Activated CD4-positive, alpha-beta T cell treated with anti-CD3 and anti-CD28 coated beads, Interleukin-2, amount 10 ng/mL, durations not matched to agents 24 days and 14 days (primary cell): Measurements from ENCODE around the gene RAB30. TPM values are rescaled to one million over a fixed set of nuclear protein-coding genes. Genes with fewer than 3 reads are reported as not detected.
"Not testable (repeated sequence)": the region's sequence is repeated elsewhere in the genome, so short reads cannot be mapped to it uniquely, and the experiment has no call there.

Source experiments
- DNase-seq: peaks from one replicate; pipeline ENCODE4 v3.0.0; 2022
- H3K27ac Mint-ChIP-seq: one replicate; pipeline ENCODE4 v1.8.0; 2022; ENCODE audit warnings: mild to moderate bottlenecking, mixed read lengths
- H3K27me3 Mint-ChIP-seq: one replicate; pipeline ENCODE4 v1.8.0; 2022; ENCODE audit warnings: mixed read lengths
- H3K36me3 Mint-ChIP-seq: one replicate; pipeline ENCODE4 v1.8.0; 2022; ENCODE audit warnings: low read depth, mild to moderate bottlenecking, mixed read lengths
- H3K4me1 Mint-ChIP-seq: one replicate; pipeline ENCODE4 v1.8.0; 2021; ENCODE audit warnings: mixed read lengths
- H3K4me3 Mint-ChIP-seq: one replicate; pipeline ENCODE4 v1.8.0; 2022; ENCODE audit warnings: mild to moderate bottlenecking, moderate library complexity, mixed read lengths
- H3K9me3 Mint-ChIP-seq: one replicate; pipeline ENCODE4 v1.8.0; 2021; ENCODE audit warnings: mixed read lengths
- intact Hi-C: fragments of 100-400 bp; cut with micrococcal nuclease; formaldehyde crosslinking; loops from one replicate; pipeline ENCODE4 v1.15.1; 2023
- total RNA-seq: library from RNA; stranded (reverse); gene quantifications from 2 replicates; pipeline ENCODE4 v1.2.3, GENCODE V29; 2022

Gene RAB30
- total RNA-seq, 1 donor from 2014 or later, result 15.4 TPM

DNA sequence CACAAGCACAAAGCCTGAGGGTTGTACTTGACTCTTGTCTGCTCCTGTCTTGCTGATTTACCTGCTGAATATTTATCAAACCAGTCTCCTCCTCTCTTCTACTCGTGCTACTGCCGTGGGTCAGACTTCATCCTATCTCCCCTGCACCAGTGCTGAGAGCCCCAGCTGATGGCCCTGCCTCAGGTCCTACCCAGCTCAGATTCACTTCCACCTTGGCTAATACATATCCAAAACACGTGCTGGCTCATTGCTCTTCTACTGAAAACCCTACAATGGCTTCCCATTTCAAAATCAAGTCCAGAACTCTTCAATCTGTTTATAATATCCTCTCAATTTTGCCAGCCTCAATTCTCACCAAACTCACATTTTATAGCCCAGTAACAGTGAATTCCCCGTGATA, 48.3 kb downstream of the RAB30 start:
- intact Hi-C loops, result no loop called here
- no peak for DNase-seq
- Mint-ChIP-seq H3K4me3 (no peak overlapping the region), H3K9me3 (no peaks in the 10 kb centered on the region), H3K27me3 (no peaks in the 10 kb centered on the region), H3K36me3 (no peaks in the 10 kb centered on the region), H3K27ac (no peak overlapping the region), H3K4me1 (peaks cover 20% of the 10 kb centered on the region)

DNA sequence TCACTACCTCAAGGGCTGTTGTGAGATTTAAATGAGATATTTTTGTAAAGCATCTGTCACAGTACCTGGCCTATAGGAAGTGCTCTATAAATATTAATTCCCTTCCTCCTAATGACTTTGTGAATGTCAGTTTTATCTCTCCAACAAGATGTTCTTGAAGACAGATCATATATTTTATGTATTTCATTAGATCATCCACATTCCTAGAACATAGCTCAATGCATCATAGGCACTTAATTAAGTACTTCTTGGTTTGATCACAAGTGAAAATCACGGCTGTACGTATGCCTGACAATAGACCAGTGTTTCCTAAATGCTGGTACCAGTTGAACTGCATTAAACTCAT, 49.9 kb downstream of the RAB30 start:
- H3K4me1 Mint-ChIP-seq, result peaks cover 16% of the 10 kb centered on the region
- H3K27ac Mint-ChIP-seq, result no peak overlapping the region
- no peak for DNase-seq
- H3K9me3 Mint-ChIP-seq, result no peaks in the 10 kb centered on the region
- intact Hi-C loops, result no loop called here
- no peak overlapping the region for H3K4me3 Mint-ChIP-seq
- no peaks in the 10 kb centered on the region for H3K36me3 Mint-ChIP-seq
- no peaks in the 10 kb centered on the region for H3K27me3 Mint-ChIP-seq

DNA sequence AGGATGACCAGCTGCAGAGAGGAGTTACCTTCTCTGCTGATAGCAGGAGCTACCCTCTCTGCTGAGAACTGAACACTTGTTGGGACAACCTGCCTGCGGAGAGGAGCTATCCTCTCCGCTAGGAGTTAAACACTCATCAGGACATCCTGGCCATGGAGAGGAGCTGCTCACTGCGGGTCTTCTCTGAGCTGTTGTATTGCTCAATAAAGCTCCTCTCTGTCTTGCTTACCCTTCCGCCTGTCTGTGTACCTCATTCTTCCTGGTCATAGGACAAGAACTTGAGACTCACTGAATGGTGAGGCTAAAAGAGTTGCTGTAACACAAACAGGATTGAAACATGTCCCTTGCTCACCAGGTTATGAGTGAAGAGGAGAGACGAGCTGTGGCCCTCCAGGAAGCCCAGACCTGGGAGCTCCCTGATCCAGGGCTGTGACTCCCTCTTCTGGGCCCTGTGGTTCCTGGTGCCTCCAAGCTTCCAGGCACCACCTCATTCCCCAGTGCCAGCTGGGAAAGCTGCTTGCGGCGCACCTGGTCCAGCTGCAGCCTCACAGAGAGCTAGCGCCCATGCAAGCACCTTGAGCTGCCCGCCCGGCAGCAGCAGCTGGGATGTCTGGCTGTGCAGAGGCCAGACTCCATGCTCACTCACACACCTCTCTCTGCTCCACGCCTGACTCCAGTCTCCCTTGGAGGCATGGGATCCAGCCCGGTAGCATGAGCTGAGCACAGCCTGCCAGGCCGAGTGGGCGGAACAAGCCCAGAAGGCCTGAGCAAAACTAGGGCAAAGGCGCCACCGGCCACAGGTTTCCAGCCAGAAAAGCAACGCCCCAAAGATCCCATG, 50.5 kb downstream of the RAB30 start:
- H3K4me3 Mint-ChIP-seq, result no peak overlapping the region
- H3K4me1 Mint-ChIP-seq, result peaks cover 14% of the 10 kb centered on the region
- no peak for DNase-seq
- no peaks in the 10 kb centered on the region for H3K27me3 Mint-ChIP-seq
- H3K27ac Mint-ChIP-seq, result no peak overlapping the region
- H3K9me3 Mint-ChIP-seq, result no peaks in the 10 kb centered on the region
- intact Hi-C loops, result no loop called here
- H3K36me3 Mint-ChIP-seq, result no peaks in the 10 kb centered on the region

DNA sequence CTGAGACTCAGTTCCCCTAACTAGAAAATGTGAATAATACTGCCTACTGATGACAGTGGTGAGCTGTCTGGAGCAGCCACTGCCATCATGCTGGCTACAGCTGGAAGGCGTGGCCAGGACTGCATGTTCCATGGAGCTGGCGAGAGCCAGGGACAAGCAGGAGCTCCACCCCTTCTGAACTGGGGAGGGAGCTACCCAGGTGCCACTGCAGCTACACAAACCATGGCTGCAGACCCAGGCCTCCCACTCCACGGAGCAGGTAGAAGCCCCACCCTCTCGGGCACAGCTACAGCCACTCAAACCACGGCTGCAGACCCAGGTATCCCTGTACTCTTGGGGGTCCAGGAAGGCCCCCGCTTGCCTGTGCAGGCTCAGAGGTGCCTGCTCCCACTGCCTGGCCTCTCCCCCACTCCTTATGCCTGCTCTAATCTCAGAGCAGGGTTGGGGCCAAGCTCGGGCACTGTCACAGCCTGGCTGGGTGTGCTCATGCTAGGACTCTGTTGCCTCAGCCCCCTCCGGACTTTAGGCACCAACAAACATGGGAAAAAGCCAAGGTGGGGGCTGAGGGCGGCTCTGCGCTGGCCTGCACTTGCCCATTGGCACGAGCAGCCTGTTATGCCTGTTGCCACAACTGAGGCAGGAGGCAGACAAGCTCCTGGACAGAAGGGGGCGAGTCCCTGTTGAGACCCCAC, 51.7 kb downstream of the RAB30 start:
- no peaks in the 10 kb centered on the region for H3K36me3 Mint-ChIP-seq
- H3K4me3 Mint-ChIP-seq, result no peak overlapping the region
- peaks cover 12% of the 10 kb centered on the region for H3K4me1 Mint-ChIP-seq
- DNase-seq, result no peak
- H3K9me3 Mint-ChIP-seq, result peaks cover 4% of the 10 kb centered on the region
- intact Hi-C loops, result no loop called here
- no peak overlapping the region for H3K27ac Mint-ChIP-seq
- H3K27me3 Mint-ChIP-seq, result no peaks in the 10 kb centered on the region

DNA sequence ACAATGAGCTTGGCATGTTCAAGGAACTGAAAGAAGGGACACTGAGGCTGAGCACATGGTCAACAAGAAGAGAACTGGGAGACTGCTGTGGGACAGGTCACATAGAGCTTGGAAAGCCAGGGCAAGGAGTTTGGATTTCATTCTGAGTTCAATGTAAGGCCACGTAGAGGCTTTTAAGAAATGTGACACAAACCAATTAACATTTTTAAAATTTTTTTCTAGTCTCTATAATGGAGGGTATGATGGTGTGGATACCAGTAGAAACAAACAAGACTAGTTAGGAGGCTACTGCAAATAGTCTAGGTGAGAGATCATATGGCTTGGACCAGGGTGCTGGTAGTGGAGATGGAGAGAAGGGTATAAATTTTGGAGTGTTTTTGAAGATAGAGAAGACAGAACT, 56.7 kb downstream of the RAB30 start:
- Mint-ChIP-seq H3K27me3 (no peaks in the 10 kb centered on the region), H3K9me3 (peaks cover 5% of the 10 kb centered on the region), H3K4me3 (no peak overlapping the region), H3K36me3 (no peaks in the 10 kb centered on the region), H3K4me1 (peaks cover 10% of the 10 kb centered on the region), H3K27ac (peak overlapping the region; percentile 18)
- DNase-seq, result no peak
- intact Hi-C loops, result no loop called here

GRCh38 chr11:83012168-83013067, 59.3 kb downstream of the RAB30 start:
- peaks cover 4% of the 10 kb centered on the region for H3K36me3 Mint-ChIP-seq
- H3K4me3 Mint-ChIP-seq, result no peak overlapping the region
- intact Hi-C loops, result no loop called here
- H3K27me3 Mint-ChIP-seq, result no peaks in the 10 kb centered on the region
- H3K27ac Mint-ChIP-seq, result no peak overlapping the region
- H3K9me3 Mint-ChIP-seq, result peaks cover 5% of the 10 kb centered on the region
- H3K4me1 Mint-ChIP-seq, result peaks cover 21% of the 10 kb centered on the region
- DNase-seq, result no peak

- no peak overlapping the region for H3K27ac Mint-ChIP-seq
Measured at GRCh38 chr11:83011333-83012167, 60.1 kb downstream of the RAB30 start.

DNA sequence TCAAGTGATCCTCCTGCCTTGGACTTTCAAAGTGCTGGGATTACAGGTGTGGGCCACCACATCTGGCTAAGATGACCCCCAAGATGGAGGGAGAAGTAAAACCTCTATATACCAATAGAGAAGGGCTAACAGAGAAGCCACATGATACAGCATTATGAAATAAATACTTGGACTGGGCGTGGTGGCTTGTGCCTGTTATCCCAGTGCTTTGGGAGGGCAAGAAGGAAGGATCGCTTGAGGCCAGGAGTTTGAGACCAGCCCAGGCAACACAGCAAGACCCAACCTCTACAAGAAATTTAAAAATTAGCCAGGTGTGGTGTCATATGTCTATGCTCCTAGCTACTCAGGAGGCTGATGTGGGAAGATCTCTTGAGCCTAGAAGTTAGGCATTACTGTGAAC, 61.7 kb downstream of the RAB30 start:
- Mint-ChIP-seq H3K4me3 (no peak overlapping the region), H3K9me3 (peaks cover under 1% of the 10 kb centered on the region), H3K36me3 (peaks cover 4% of the 10 kb centered on the region), H3K27ac (no peak overlapping the region), H3K27me3 (no peaks in the 10 kb centered on the region), H3K4me1 (peaks cover 35% of the 10 kb centered on the region)
- intact Hi-C loops, result loop anchor here (5.0 kb wide), 2 partner anchors 42 to 182 kb away; partner anchors contain the start of gene ANKRD42
- DNase-seq, result no peak

More at GRCh38 chr11:83011333-83012167, 60.1 kb downstream of the RAB30 start:
- DNase-seq, result no peak
- H3K27me3 Mint-ChIP-seq, result no peaks in the 10 kb centered on the region
- peaks cover 4% of the 10 kb centered on the region for H3K36me3 Mint-ChIP-seq
- H3K4me1 Mint-ChIP-seq, result peaks cover 29% of the 10 kb centered on the region
- no peak overlapping the region for H3K4me3 Mint-ChIP-seq
- H3K9me3 Mint-ChIP-seq, result peaks cover 5% of the 10 kb centered on the region
- intact Hi-C loops, result no loop called here

- not testable (repeated sequence) for H3K27ac Mint-ChIP-seq, H3K9me3 Mint-ChIP-seq, DNase-seq, H3K27me3 Mint-ChIP-seq, H3K4me3 Mint-ChIP-seq, H3K36me3 Mint-ChIP-seq
- peaks cover 37% of the 10 kb centered on the region for H3K4me1 Mint-ChIP-seq
- intact Hi-C loops, result loop anchor here (5.0 kb wide), 2 partner anchors 43 to 183 kb away; partner anchors contain the start of gene ANKRD42
Measured at GRCh38 chr11:83009136-83009535, 62.6 kb downstream of the RAB30 start.

GRCh38 chr11:83008581-83008923, 63.1 kb downstream of the RAB30 start:
- intact Hi-C loops, result loop anchor here (5.0 kb wide), 2 partner anchors 44 to 184 kb away; partner anchors contain the start of gene ANKRD42
- DNase-seq, result no peak
- H3K4me3 Mint-ChIP-seq, result no peak overlapping the region
- H3K4me1 Mint-ChIP-seq, result peaks cover 35% of the 10 kb centered on the region
- H3K27ac Mint-ChIP-seq, result no peak overlapping the region
- H3K36me3 Mint-ChIP-seq, result peaks cover 4% of the 10 kb centered on the region
- no peaks in the 10 kb centered on the region for H3K9me3 Mint-ChIP-seq
- H3K27me3 Mint-ChIP-seq, result no peaks in the 10 kb centered on the region

- H3K27ac Mint-ChIP-seq, result no peak overlapping the region
- peaks cover 35% of the 10 kb centered on the region for H3K4me1 Mint-ChIP-seq
- intact Hi-C loops, result loop anchor here (1.0 to 5.0 kb wide), 6 partner anchors 28 to 184 kb away; partner anchors contain the start of genes ANKRD42, DDIAS, PRCP and RAB30
- no peak for DNase-seq
- H3K4me3 Mint-ChIP-seq, result peak overlapping the region; percentile 6
- H3K36me3 Mint-ChIP-seq, result peaks cover 4% of the 10 kb centered on the region
- no peaks in the 10 kb centered on the region for H3K9me3 Mint-ChIP-seq
- no peaks in the 10 kb centered on the region for H3K27me3 Mint-ChIP-seq
Measured at GRCh38 chr11:83007909-83008580, 63.7 kb downstream of the RAB30 start.

- Mint-ChIP-seq H3K27ac (no peak overlapping the region), H3K4me1 (peaks cover 38% of the 10 kb centered on the region), H3K9me3 (no peaks in the 10 kb centered on the region), H3K4me3 (no peak overlapping the region), H3K27me3 (no peaks in the 10 kb centered on the region), H3K36me3 (peaks cover 4% of the 10 kb centered on the region)
- intact Hi-C loops, result loop anchor here (1.0 to 5.0 kb wide), 6 partner anchors 27 to 185 kb away; partner anchors contain the start of genes ANKRD42, DDIAS, PRCP and RAB30
- DNase-seq, result no peak
Measured at GRCh38 chr11:83007477-83007876, 64.2 kb downstream of the RAB30 start.
